ENCODE measurements around the gene PBX4.
A peak's percentile ranks its signal among the peaks of the same experiment; 100 is the strongest.

PBX4 gene

GRCh38 chr19:19513682-19514081 lies 104.8 kb downstream of the PBX4 start:
- Histone ChIP-seq H3K27me3 (ENCODE audit: low read depth, low read length) (no peaks in the 10 kb centered on the region), H3K36me3 (ENCODE audit: control insufficient read depth in 1 of 2, insufficient read depth in 2 of 2, low read length in 2 of 2) (no peaks in the 10 kb centered on the region), H3K4me3 (ENCODE audit: low read depth in 1 of 2, low read length in 2 of 2) (peak overlapping the region; percentile 30 to 51), H3K27ac (ENCODE audit: low read length) (no peak overlapping the region), H3K4me1 (ENCODE audit: control insufficient read depth in 1 of 2, insufficient read depth in 2 of 2, low read length in 2 of 2) (peaks cover 0 to 25% of the 10 kb centered on the region in 2 donors), H3K9me3 (ENCODE audit: control insufficient read depth in 1 of 2, low read length in 2 of 2) (no peaks in the 10 kb centered on the region)
